ENCODE data around the gene FAM219B. TPM values are rescaled to one million over a fixed set of nuclear protein-coding genes. Genes with fewer than 3 reads are reported as not detected.
A peak's percentile ranks its signal among the peaks of the same experiment; 100 is the strongest.

Gene FAM219B
- total and polyA plus RNA-seq, 7 donors, result 16.6 to 65.0 (median 50.5) TPM

GRCh38 chr15:74892313-74892712 lies 14.3 kb downstream of the FAM219B start:
- intact Hi-C loops (cut with DNase I), result no loop called here
- no peak for TF ChIP-seq CTCF (IDR thresholded peaks at IDR 0.05)
- no peak for TF ChIP-seq POLR2AphosphoS5 (IDR thresholded peaks at IDR 0.05)
- TF ChIP-seq POLR2A (IDR thresholded peaks at IDR 0.05), result no peak
- no peak for TF ChIP-seq EP300 (IDR thresholded peaks at IDR 0.05)
- H3K27ac ChIP-seq, result no peak overlapping the region
- no peak overlapping the region for H3K4me3 ChIP-seq
- peaks cover 0 to 25% (median 19%) of the 10 kb centered on the region in 4 donors for H3K4me1 ChIP-seq
- no peaks in the 10 kb centered on the region for H3K9me3 ChIP-seq
- no peaks in the 10 kb centered on the region for H3K27me3 ChIP-seq
- 73 to 87% methylated on average over 3 of the region's 3 CpGs for WGBS, 2 donors
- no peak for DNase-seq
- peaks cover 0 to 42% (median 6%) of the 10 kb centered on the region in 4 donors for H3K36me3 ChIP-seq

GRCh38 chr15:74891469-74891868 lies 15.2 kb downstream of the FAM219B start:
- intact Hi-C loops (cut with DNase I), result no loop called here
- Histone ChIP-seq H3K27ac (no peak overlapping the region), H3K4me3 (no peak overlapping the region), H3K9me3 (no peaks in the 10 kb centered on the region), H3K36me3 (peaks cover 0 to 33% (median 6%) of the 10 kb centered on the region in 4 donors), H3K4me1 (peaks cover 0 to 25% (median 19%) of the 10 kb centered on the region in 4 donors), H3K27me3 (no peaks in the 10 kb centered on the region)
- no peak for TF ChIP-seq POLR2A (IDR thresholded peaks at IDR 0.05)
- TF ChIP-seq EP300 (IDR thresholded peaks at IDR 0.05), result no peak
- no peak for TF ChIP-seq CTCF (IDR thresholded peaks at IDR 0.05)
- TF ChIP-seq POLR2AphosphoS5 (IDR thresholded peaks at IDR 0.05), result no peak
- 24 to 80% methylated on average over 3 of the region's 3 CpGs for WGBS, 2 donors
- no peak for DNase-seq

GRCh38 chr15:74890665-74890960 lies 16.0 kb downstream of the FAM219B start:
- DNase-seq, result no peak
- peak overlapping the region; percentile 88 to 97 (median 92) for H3K4me3 ChIP-seq
- H3K36me3 ChIP-seq, result peaks cover 0 to 26% (median 6%) of the 10 kb centered on the region in 4 donors
- no peaks in the 10 kb centered on the region for H3K27me3 ChIP-seq
- peaks cover 0 to 25% (median 19%) of the 10 kb centered on the region in 4 donors for H3K4me1 ChIP-seq
- H3K9me3 ChIP-seq, result no peaks in the 10 kb centered on the region
- 2 to 3% methylated on average over 1 of the region's 1 CpG for WGBS, 2 donors
- H3K27ac ChIP-seq, result peak overlapping the region; percentile 82 to 87 (median 86)
- no peak for TF ChIP-seq EP300 (IDR thresholded peaks at IDR 0.05)
- TF ChIP-seq POLR2A (IDR thresholded peaks at IDR 0.05), result no peak
- no peak for TF ChIP-seq POLR2AphosphoS5 (IDR thresholded peaks at IDR 0.05)
- intact Hi-C loops (cut with DNase I), result no loop called here

GRCh38 chr15:74889883-74890664 lies 16.6 kb downstream of the FAM219B start, which contains the start of gene MPI:
Gene MPI (plus strand): TSS chr15:74890042. CDS start chr15:74890074, 32 bp downstream.
- Histone ChIP-seq H3K27ac (peak within 1 kb of the TSS; percentile 82 to 87 (median 86)), H3K4me1 (peaks cover 0 to 25% (median 19%) of the 10 kb centered on the region in 4 donors), H3K27me3 (no peaks in the 10 kb centered on the region), H3K9me3 (no peaks in the 10 kb centered on the region), H3K36me3 (peaks cover 0 to 22% (median 6%) of the 10 kb centered on the region in 4 donors), H3K4me3 (peak within 1 kb of the TSS; percentile 88 to 97 (median 92))
- intact Hi-C loops (cut with DNase I), result no loop called here
- 1 to 3% methylated on average over 47 of the region's 47 CpGs for WGBS, 2 donors
- peak; percentile 91 for DNase-seq
- TF ChIP-seq EP300 (IDR thresholded peaks at IDR 0.05) (no peak), POLR2AphosphoS5 (IDR thresholded peaks at IDR 0.05) (peak; percentile 66 to 74 (median 70)), CTCF (IDR thresholded peaks at IDR 0.05) (no peak), POLR2A (IDR thresholded peaks at IDR 0.05) (peak; percentile 20 to 43)

- TF ChIP-seq POLR2AphosphoS5 (IDR thresholded peaks at IDR 0.05) (no peak), CTCF (IDR thresholded peaks at IDR 0.05) (peak in 1 of 4 experiments; percentile 53)
- H3K4me1 ChIP-seq, result peaks cover 0 to 25% (median 19%) of the 10 kb centered on the region in 4 donors
- peak; percentile 75 for DNase-seq
- H3K4me3 ChIP-seq, result peak overlapping the region; percentile 88 to 97 (median 92)
- peaks cover 0 to 22% (median 6%) of the 10 kb centered on the region in 4 donors for H3K36me3 ChIP-seq
- 29 to 47% methylated on average over 8 of the region's 8 CpGs for WGBS, 2 donors
- H3K27ac ChIP-seq, result peak overlapping the region; percentile 82 to 87 (median 86)
- H3K9me3 ChIP-seq, result no peaks in the 10 kb centered on the region
- H3K27me3 ChIP-seq, result no peaks in the 10 kb centered on the region
- intact Hi-C loops (cut with DNase I), result no loop called here
Measured at GRCh38 chr15:74889390-74889882, 17.2 kb downstream of the FAM219B start.
